ENCODE results near the gene AP2M1. TPM values are rescaled to one million over a fixed set of nuclear protein-coding genes. Genes with fewer than 3 reads are reported as not detected.

The AP2M1 gene
- total RNA-seq, 1 donor from 2014 or later = 401 TPM

DNA sequence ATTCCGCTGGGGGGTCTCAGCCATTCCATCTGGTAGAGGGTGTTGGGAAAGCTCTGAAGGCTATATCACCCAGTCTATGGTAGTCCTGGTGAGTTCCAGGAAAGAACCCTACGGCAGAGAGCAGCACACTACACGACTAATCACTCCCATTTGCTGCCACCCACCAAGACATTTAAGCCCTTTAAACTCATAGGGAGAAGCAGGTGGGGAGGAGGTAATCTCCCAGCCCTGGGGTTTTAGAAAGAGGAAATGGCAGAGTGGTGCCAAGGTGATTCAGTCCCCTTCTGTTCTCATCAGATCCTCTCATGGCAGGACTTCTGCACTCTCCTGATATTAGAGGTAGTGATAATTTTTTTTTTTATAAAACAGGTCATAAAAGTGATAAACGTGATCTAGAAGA lies 44.2 kb downstream of the AP2M1 start:
- H3K4me1 Mint-ChIP-seq (ENCODE audit: unreplicated experiment) = peaks cover 11% of the 10 kb centered on the region
- no peak for DNase-seq (ENCODE audit: low spot score)
- peaks cover 4% of the 10 kb centered on the region for H3K27me3 Mint-ChIP-seq (ENCODE audit: unreplicated experiment)

DNA sequence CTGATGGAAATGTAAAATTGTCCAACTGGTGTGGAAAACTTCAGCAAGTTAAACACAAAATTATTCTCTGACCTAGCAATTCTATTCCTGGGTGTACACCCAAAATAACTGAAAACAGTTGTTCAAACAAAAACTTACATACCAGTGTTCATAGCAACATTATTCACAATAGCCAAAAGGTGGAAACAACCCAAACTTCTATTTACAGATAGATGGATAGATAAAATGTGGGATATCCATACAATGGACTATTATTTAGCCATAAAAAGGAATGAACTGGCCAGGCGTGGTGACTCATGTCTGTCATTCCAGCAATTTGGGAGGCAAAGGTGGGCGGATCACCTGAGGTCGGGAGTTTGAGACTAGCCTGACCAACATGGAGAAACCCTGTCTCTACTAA lies 47.9 kb downstream of the AP2M1 start:
- Mint-ChIP-seq H3K27me3 (ENCODE audit: unreplicated experiment) (peaks cover 2% of the 10 kb centered on the region), H3K4me1 (ENCODE audit: unreplicated experiment) (no peaks in the 10 kb centered on the region), H3K27ac (ENCODE audit: unreplicated experiment) (no peak overlapping the region), H3K9me3 (ENCODE audit: unreplicated experiment) (no peaks in the 10 kb centered on the region), H3K36me3 (ENCODE audit: low read depth, unreplicated experiment) (no peaks in the 10 kb centered on the region), H3K4me3 (ENCODE audit: unreplicated experiment) (no peak overlapping the region)
- no peak for DNase-seq (ENCODE audit: low spot score)
- TF ChIP-seq, protein P1, sequence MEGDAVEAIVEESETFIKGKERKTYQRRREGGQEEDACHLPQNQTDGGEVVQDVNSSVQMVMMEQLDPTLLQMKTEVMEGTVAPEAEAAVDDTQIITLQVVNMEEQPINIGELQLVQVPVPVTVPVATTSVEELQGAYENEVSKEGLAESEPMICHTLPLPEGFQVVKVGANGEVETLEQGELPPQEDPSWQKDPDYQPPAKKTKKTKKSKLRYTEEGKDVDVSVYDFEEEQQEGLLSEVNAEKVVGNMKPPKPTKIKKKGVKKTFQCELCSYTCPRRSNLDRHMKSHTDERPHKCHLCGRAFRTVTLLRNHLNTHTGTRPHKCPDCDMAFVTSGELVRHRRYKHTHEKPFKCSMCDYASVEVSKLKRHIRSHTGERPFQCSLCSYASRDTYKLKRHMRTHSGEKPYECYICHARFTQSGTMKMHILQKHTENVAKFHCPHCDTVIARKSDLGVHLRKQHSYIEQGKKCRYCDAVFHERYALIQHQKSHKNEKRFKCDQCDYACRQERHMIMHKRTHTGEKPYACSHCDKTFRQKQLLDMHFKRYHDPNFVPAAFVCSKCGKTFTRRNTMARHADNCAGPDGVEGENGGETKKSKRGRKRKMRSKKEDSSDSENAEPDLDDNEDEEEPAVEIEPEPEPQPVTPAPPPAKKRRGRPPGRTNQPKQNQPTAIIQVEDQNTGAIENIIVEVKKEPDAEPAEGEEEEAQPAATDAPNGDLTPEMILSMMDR (IDR thresholded peaks at IDR 0.05; ENCODE audit: unreplicated experiment) = no peak

More for the DNA sequence above, 44.2 kb downstream of the AP2M1 start:
- Mint-ChIP-seq H3K27ac (ENCODE audit: unreplicated experiment) (peak overlapping the region; percentile 30), H3K36me3 (ENCODE audit: low read depth, unreplicated experiment) (no peaks in the 10 kb centered on the region), H3K9me3 (ENCODE audit: unreplicated experiment) (no peaks in the 10 kb centered on the region), H3K4me3 (ENCODE audit: unreplicated experiment) (no peak overlapping the region)
- TF ChIP-seq, protein P1 (IDR thresholded peaks at IDR 0.05; ENCODE audit: unreplicated experiment) = no peak

DNA sequence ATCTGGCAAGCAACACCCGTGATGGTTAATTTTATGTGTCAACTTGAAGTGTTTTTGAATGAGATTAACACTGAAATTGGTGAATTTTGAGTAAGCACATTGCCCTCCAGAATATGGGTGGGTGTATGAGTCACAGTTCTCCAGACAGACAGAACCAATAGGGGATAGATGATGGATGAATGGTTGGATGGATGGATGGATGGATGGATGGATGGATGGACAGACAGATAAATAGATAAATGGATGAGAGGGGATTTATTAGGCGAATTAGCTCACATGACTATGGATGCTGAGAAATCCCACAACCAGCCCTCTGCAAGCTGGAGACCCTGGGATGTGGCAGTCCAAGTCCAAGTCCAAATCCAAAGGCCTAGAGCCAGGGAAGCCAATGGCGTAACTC lies 49.3 kb downstream of the AP2M1 start:
- H3K4me1 Mint-ChIP-seq (ENCODE audit: unreplicated experiment) = no peaks in the 10 kb centered on the region

DNA sequence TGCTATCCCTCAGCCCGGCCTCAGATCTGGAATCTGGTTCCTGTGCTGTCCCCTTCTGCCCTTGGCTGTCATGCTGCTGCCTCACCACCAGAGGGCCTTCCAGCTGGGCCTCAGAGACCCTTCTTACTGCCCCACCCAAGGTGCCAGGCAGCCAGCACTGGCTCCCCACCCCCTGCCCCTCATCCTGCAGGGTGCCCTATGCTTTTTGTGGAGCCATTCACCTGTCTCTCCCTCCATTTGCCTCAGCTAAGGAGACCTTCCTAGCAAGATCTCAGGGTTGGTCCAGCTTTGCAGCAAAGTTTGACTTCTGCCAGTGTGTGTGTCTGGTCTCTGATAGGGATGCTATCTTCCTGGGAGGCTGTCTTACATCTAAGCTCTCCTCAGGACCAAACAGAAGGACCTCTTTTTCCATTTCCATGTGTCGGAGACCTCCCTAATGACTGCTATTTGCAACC lies 52.9 kb downstream of the AP2M1 start:
- H3K27me3 Mint-ChIP-seq (ENCODE audit: unreplicated experiment) = peaks cover 24% of the 10 kb centered on the region
- peak; percentile 57 for DNase-seq (ENCODE audit: low spot score)
- peaks cover 8% of the 10 kb centered on the region for H3K36me3 Mint-ChIP-seq (ENCODE audit: low read depth, unreplicated experiment)
- H3K9me3 Mint-ChIP-seq (ENCODE audit: unreplicated experiment) = no peaks in the 10 kb centered on the region
- TF ChIP-seq, protein P1 (IDR thresholded peaks at IDR 0.05; ENCODE audit: unreplicated experiment) = peak; percentile 90
- H3K4me1 Mint-ChIP-seq (ENCODE audit: unreplicated experiment) = peaks cover 11% of the 10 kb centered on the region
- no peak overlapping the region for H3K27ac Mint-ChIP-seq (ENCODE audit: unreplicated experiment)
- H3K4me3 Mint-ChIP-seq (ENCODE audit: unreplicated experiment) = no peak overlapping the region

More for the DNA sequence above, 49.3 kb downstream of the AP2M1 start:
- Mint-ChIP-seq H3K4me3 (ENCODE audit: unreplicated experiment) (no peak overlapping the region), H3K9me3 (ENCODE audit: unreplicated experiment) (no peaks in the 10 kb centered on the region), H3K27ac (ENCODE audit: unreplicated experiment) (no peak overlapping the region), H3K36me3 (ENCODE audit: low read depth, unreplicated experiment) (no peaks in the 10 kb centered on the region), H3K27me3 (ENCODE audit: unreplicated experiment) (peaks cover 8% of the 10 kb centered on the region)
- no peak for DNase-seq (ENCODE audit: low spot score)
- TF ChIP-seq, protein P1 (IDR thresholded peaks at IDR 0.05; ENCODE audit: unreplicated experiment) = no peak

DNA sequence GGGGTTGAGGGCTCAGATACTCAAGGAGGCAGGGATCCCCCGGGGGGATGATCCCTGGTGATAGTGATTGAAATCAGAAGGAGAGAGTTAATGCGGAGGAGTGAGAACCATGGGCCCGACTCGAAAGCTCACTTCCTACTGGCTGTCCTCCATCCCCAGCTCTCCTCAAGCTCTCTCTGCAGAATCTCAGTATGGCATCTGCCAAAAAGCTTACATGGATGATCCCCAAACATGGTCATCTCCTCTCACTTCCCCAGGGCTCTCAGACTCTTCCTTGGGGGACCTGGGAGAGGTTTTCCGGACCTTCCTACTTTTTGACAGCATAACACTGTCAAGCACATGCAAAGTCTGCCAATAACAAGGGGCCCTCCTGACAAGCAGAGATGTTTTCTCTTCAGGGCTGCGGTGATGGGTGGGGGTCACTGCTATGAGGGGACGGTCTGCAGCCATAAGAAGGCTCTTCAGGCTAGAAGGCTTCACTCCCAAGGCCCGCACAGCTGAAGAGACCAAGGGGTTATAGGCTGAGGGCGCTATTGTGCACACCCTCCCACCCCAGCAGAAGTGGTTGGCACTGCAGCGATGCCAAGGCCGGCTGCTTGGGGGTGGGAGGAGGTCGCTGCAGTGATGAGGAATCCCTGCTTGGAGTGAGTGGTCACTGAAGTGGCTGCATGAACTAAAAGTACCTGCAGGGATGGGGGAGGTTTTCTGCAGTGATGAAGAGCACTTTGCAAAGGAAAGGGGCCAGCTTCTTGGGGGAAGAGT lies 53.9 kb downstream of the AP2M1 start:
- H3K4me1 Mint-ChIP-seq (ENCODE audit: unreplicated experiment) = peaks cover 11% of the 10 kb centered on the region
- H3K27ac Mint-ChIP-seq (ENCODE audit: unreplicated experiment) = no peak overlapping the region
- peaks cover 26% of the 10 kb centered on the region for H3K27me3 Mint-ChIP-seq (ENCODE audit: unreplicated experiment)
- no peaks in the 10 kb centered on the region for H3K9me3 Mint-ChIP-seq (ENCODE audit: unreplicated experiment)
- TF ChIP-seq, protein P1 (IDR thresholded peaks at IDR 0.05; ENCODE audit: unreplicated experiment) = no peak
- DNase-seq (ENCODE audit: low spot score) = no peak
- no peak overlapping the region for H3K4me3 Mint-ChIP-seq (ENCODE audit: unreplicated experiment)
- peaks cover 8% of the 10 kb centered on the region for H3K36me3 Mint-ChIP-seq (ENCODE audit: low read depth, unreplicated experiment)

Data from endothelial cell (in vitro differentiated cells).